ENCODE results near the gene PRPSAP2. TPM values are rescaled to one million over a fixed set of nuclear protein-coding genes. Genes with fewer than 3 reads are reported as not detected.

PRPSAP2 gene
- total RNA-seq, 1 experiment from 2014 or later = 37.8 TPM

- Histone ChIP-seq H3K9me3 (ENCODE audit: control insufficient read depth in 1 of 2, insufficient read depth in 1 of 2, low read depth in 1 of 2, low read length in 2 of 2) (no peaks in the 10 kb centered on the region), H3K36me3 (ENCODE audit: control insufficient read depth in 1 of 2, insufficient read depth in 2 of 2, low read length in 2 of 2) (peaks cover 16 to 18% of the 10 kb centered on the region in 2 experiments; a peak in 2 of 4 replicates), H3K27me3 (ENCODE audit: insufficient read depth, low read length) (no peaks in the 10 kb centered on the region), H3K9me2 (ENCODE audit: insufficient read depth) (no peaks in the 10 kb centered on the region), H4K20me1 (ENCODE audit: insufficient read depth) (no peaks in the 10 kb centered on the region), H2AFZ (ENCODE audit: low read depth, low read length, poor library complexity, severe bottlenecking) (no peak overlapping the region), H3K4me3 (replicated peaks in 1 of 2; ENCODE audit: low read depth in 1 of 2, low read length in 2 of 2) (no peak overlapping the region), H3K4me2 (ENCODE audit: low read length) (no peak overlapping the region), H3K27ac (ENCODE audit: low read depth, low read length) (no peak overlapping the region), H3K79me2 (ENCODE audit: insufficient read depth, low read length) (no peaks in the 10 kb centered on the region; the same call in 1 of the 2 replicates), H3K4me1 (ENCODE audit: control insufficient read depth in 1 of 2, insufficient read depth in 2 of 2, low read length in 2 of 2) (no peaks in the 10 kb centered on the region), H3K9ac (ENCODE audit: low read length) (no peak overlapping the region)
- ATAC-seq (no peak), DNase-seq (ENCODE audit: low read depth, low spot score) (no peak)
- intact Hi-C loops (cut with micrococcal nuclease) = no loop called here
- BruUV-seq (replicated peaks) = no TSS peak
- ChIA-PET CTCF (no interaction called here), POLR2A (no interaction called here), RAD21 (ENCODE audit: low non-redundant PET in 1 of 2, low total read pairs in 2 of 2, uncharacterized antibody in 2 of 2, unreplicated experiment in 2 of 2) (no interaction called here)
- TF ChIP-seq, protein P1, sequence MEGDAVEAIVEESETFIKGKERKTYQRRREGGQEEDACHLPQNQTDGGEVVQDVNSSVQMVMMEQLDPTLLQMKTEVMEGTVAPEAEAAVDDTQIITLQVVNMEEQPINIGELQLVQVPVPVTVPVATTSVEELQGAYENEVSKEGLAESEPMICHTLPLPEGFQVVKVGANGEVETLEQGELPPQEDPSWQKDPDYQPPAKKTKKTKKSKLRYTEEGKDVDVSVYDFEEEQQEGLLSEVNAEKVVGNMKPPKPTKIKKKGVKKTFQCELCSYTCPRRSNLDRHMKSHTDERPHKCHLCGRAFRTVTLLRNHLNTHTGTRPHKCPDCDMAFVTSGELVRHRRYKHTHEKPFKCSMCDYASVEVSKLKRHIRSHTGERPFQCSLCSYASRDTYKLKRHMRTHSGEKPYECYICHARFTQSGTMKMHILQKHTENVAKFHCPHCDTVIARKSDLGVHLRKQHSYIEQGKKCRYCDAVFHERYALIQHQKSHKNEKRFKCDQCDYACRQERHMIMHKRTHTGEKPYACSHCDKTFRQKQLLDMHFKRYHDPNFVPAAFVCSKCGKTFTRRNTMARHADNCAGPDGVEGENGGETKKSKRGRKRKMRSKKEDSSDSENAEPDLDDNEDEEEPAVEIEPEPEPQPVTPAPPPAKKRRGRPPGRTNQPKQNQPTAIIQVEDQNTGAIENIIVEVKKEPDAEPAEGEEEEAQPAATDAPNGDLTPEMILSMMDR (IDR thresholded peaks at IDR 0.05 in 2 of 3, conservative IDR thresholded peaks at IDR 0.05 in 1 of 3; ENCODE audit: borderline replicate concordance in 1 of 3, insufficient read depth in 1 of 3, low read depth in 2 of 3, low read length in 2 of 3) = no peak
- TF ChIP-seq CEBPB (IDR thresholded peaks at IDR 0.05; ENCODE audit: low read depth) (no peak), ZNF274 (IDR thresholded peaks at IDR 0.05; ENCODE audit: low read depth, low read length) (no peak), EZH2 (IDR thresholded peaks at IDR 0.05) (no peak), EGR1 (IDR thresholded peaks at IDR 0.05; ENCODE audit: low read depth) (no peak), EZH2phosphoT487 (IDR thresholded peaks at IDR 0.05; ENCODE audit: borderline replicate concordance) (no peak), SRF (IDR thresholded peaks at IDR 0.05; ENCODE audit: low read depth) (no peak), POLR2AphosphoS5 (IDR thresholded peaks at IDR 0.05; ENCODE audit: low read depth, low read length) (no peak), JUND (IDR thresholded peaks at IDR 0.05) (no peak), TCF7L2 (IDR thresholded peaks at IDR 0.05; ENCODE audit: borderline replicate concordance, extremely low read depth, insufficient read depth, insufficient read length) (no peak), REST (IDR thresholded peaks at IDR 0.05; ENCODE audit: low read depth) (no peak), SP1 (IDR thresholded peaks at IDR 0.05; ENCODE audit: low read depth) (no peak), FOSL1 (IDR thresholded peaks at IDR 0.05; ENCODE audit: low read depth) (no peak), YY1 (IDR thresholded peaks at IDR 0.05; ENCODE audit: extremely low read depth, insufficient replicate concordance, low read depth, low read length) (no peak), SIN3A (IDR thresholded peaks at IDR 0.05; ENCODE audit: low read depth) (no peak)
- TF ChIP-seq, protein P2, sequence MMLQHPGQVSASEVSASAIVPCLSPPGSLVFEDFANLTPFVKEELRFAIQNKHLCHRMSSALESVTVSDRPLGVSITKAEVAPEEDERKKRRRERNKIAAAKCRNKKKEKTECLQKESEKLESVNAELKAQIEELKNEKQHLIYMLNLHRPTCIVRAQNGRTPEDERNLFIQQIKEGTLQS (IDR thresholded peaks at IDR 0.05) = no peak
- TF ChIP-seq, protein P3, sequence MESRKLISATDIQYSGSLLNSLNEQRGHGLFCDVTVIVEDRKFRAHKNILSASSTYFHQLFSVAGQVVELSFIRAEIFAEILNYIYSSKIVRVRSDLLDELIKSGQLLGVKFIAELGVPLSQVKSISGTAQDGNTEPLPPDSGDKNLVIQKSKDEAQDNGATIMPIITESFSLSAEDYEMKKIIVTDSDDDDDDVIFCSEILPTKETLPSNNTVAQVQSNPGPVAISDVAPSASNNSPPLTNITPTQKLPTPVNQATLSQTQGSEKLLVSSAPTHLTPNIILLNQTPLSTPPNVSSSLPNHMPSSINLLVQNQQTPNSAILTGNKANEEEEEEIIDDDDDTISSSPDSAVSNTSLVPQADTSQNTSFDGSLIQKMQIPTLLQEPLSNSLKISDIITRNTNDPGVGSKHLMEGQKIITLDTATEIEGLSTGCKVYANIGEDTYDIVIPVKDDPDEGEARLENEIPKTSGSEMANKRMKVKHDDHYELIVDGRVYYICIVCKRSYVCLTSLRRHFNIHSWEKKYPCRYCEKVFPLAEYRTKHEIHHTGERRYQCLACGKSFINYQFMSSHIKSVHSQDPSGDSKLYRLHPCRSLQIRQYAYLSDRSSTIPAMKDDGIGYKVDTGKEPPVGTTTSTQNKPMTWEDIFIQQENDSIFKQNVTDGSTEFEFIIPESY (IDR thresholded peaks at IDR 0.05; ENCODE audit: extremely low read depth, insufficient replicate concordance, low read length) = no peak
Observed at GRCh38 chr17:18888766-18889290, 30.9 kb downstream of the PRPSAP2 start.

Data from HCT116 (cell line).